ENCODE data around the gene CACNG8. TPM values are rescaled to one million over a fixed set of nuclear protein-coding genes. Genes with fewer than 3 reads are reported as not detected.

Gene CACNG8
- total RNA-seq, 4 donors from 2014 or later = not detected

- no peaks in the 10 kb centered on the region for H3K27me3 ChIP-seq
- intact Hi-C loops (cut with DNase I) = no loop called here
- H3K27ac ChIP-seq = no peak overlapping the region
- H3K36me3 ChIP-seq = no peaks in the 10 kb centered on the region
- TF ChIP-seq, protein P1, sequence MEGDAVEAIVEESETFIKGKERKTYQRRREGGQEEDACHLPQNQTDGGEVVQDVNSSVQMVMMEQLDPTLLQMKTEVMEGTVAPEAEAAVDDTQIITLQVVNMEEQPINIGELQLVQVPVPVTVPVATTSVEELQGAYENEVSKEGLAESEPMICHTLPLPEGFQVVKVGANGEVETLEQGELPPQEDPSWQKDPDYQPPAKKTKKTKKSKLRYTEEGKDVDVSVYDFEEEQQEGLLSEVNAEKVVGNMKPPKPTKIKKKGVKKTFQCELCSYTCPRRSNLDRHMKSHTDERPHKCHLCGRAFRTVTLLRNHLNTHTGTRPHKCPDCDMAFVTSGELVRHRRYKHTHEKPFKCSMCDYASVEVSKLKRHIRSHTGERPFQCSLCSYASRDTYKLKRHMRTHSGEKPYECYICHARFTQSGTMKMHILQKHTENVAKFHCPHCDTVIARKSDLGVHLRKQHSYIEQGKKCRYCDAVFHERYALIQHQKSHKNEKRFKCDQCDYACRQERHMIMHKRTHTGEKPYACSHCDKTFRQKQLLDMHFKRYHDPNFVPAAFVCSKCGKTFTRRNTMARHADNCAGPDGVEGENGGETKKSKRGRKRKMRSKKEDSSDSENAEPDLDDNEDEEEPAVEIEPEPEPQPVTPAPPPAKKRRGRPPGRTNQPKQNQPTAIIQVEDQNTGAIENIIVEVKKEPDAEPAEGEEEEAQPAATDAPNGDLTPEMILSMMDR (IDR thresholded peaks at IDR 0.05) = no peak
- TF ChIP-seq POLR2A (IDR thresholded peaks at IDR 0.05) = no peak
- no peak for DNase-seq
- H3K9me3 ChIP-seq = no peaks in the 10 kb centered on the region
- 49 to 51% methylated on average over 7 of the region's 7 CpGs for WGBS, 2 donors
- H3K4me1 ChIP-seq = no peaks in the 10 kb centered on the region
- no peak overlapping the region for H3K4me3 ChIP-seq (replicated peaks in 1 of 3)
Observed at GRCh38 chr19:53936029-53936428, 26.7 kb upstream of the CACNG8 start.

DNA sequence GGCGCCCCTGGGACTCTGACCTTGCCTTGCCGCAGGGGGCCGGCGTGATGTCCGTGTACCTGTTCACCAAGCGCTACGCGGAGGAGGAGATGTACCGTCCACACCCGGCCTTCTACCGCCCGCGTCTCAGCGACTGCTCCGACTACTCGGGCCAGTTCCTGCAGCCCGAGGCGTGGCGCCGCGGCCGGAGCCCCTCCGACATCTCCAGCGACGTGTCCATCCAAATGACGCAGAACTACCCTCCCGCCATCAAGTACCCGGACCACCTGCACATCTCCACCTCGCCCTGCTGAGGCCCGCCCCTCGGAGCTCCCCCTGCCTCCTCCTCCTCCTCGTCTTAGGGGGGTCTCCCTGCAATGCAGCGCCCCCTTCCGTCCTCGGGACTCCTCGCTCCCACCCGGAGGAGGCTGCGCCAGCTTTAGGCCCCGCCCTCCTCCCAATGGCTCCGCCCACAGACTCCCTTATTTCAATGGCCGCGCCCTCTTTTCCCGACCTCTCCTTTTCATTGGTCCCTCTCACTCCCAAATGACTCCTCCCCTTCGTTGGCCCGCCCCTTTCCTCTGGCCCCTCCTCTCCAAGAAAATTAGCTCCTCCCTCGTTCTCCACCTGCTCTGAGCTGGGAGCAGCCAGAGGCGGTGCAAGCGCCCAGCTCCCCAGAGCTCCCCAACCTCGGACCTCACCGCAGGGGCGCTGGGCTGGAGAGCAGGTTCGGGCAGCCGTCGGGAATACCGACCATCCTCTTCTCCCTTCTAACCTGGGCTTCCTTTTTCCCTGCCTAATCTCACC is 20.5 kb upstream of the CACNG8 start:
- Histone ChIP-seq H3K27ac (no peak overlapping the region), H3K4me3 (replicated peaks in 1 of 3) (no peak overlapping the region), H3K36me3 (no peaks in the 10 kb centered on the region), H3K4me1 (no peaks in the 10 kb centered on the region), H3K9me3 (no peaks in the 10 kb centered on the region), H3K27me3 (peaks cover 9% of the 10 kb centered on the region)
- intact Hi-C loops (cut with DNase I) = no loop called here
- DNase-seq = no peak
- WGBS, 2 donors = 3 to 8% methylated on average over 32 to 47 of the region's 55 CpGs
- TF ChIP-seq, protein P1 (IDR thresholded peaks at IDR 0.05) = no peak
- TF ChIP-seq POLR2A (IDR thresholded peaks at IDR 0.05) = no peak

- no peak overlapping the region for H3K27ac ChIP-seq
- H3K4me1 ChIP-seq = no peaks in the 10 kb centered on the region
- no peak for TF ChIP-seq POLR2A (IDR thresholded peaks at IDR 0.05)
- TF ChIP-seq, protein P1 (IDR thresholded peaks at IDR 0.05) = no peak
- 79% methylated on average over 4 of the region's 4 CpGs for WGBS, 2 donors
- H3K36me3 ChIP-seq = no peaks in the 10 kb centered on the region
- no peak overlapping the region for H3K4me3 ChIP-seq (replicated peaks in 1 of 3)
- H3K9me3 ChIP-seq = no peaks in the 10 kb centered on the region
- intact Hi-C loops (cut with DNase I) = no loop called here
- DNase-seq = no peak
- peaks cover 9% of the 10 kb centered on the region for H3K27me3 ChIP-seq
Observed at GRCh38 chr19:53944416-53944815, 18.3 kb upstream of the CACNG8 start.

DNA sequence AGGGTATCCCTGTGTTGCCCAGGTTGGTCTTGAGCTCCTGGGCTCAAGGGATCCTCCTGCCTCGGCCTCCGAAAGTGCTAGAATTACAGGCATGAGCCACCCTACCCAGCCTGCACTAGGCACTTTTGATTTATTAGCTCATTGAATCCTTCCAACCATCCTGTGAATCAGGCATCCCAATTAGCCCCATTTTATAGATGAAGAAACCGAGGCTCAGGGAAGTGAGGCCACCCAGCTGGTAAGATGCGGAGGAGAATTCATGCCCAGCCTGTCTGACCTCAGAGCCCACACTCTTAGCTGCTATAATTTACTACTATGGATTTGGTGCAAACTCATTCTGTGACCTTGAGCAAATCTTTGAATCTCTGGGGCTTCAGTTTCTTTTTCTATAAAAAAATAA is 17.8 kb upstream of the CACNG8 start:
- Histone ChIP-seq H3K9me3 (no peaks in the 10 kb centered on the region), H3K27me3 (peaks cover 9% of the 10 kb centered on the region), H3K4me3 (replicated peaks in 1 of 3) (no peak overlapping the region), H3K27ac (no peak overlapping the region), H3K36me3 (no peaks in the 10 kb centered on the region), H3K4me1 (no peaks in the 10 kb centered on the region)
- TF ChIP-seq, protein P1 (IDR thresholded peaks at IDR 0.05) = no peak
- TF ChIP-seq POLR2A (IDR thresholded peaks at IDR 0.05) = no peak
- WGBS, 2 donors = 89 to 92% methylated on average over 4 of the region's 4 CpGs
- no peak for DNase-seq
- intact Hi-C loops (cut with DNase I) = no loop called here

GRCh38 chr19:53945441-53945840 is 17.3 kb upstream of the CACNG8 start:
- TF ChIP-seq POLR2A (IDR thresholded peaks at IDR 0.05) = no peak
- TF ChIP-seq, protein P1 (IDR thresholded peaks at IDR 0.05) = no peak
- Histone ChIP-seq H3K36me3 (no peaks in the 10 kb centered on the region), H3K9me3 (no peaks in the 10 kb centered on the region), H3K4me1 (no peaks in the 10 kb centered on the region), H3K4me3 (replicated peaks in 1 of 3) (no peak overlapping the region), H3K27me3 (peaks cover 9% of the 10 kb centered on the region), H3K27ac (no peak overlapping the region)
- intact Hi-C loops (cut with DNase I) = no loop called here
- no peak for DNase-seq
- 39 to 55% methylated on average over 9 of the region's 9 CpGs for WGBS, 2 donors

Data from thyroid gland (tissue), 4 donors.